ENCODE results near the gene RALGAPA2.

Gene RALGAPA2

GRCh38 chr20:20423117-20423516 lies 289.3 kb downstream of the RALGAPA2 start:
- no peak for DNase-seq

DNA sequence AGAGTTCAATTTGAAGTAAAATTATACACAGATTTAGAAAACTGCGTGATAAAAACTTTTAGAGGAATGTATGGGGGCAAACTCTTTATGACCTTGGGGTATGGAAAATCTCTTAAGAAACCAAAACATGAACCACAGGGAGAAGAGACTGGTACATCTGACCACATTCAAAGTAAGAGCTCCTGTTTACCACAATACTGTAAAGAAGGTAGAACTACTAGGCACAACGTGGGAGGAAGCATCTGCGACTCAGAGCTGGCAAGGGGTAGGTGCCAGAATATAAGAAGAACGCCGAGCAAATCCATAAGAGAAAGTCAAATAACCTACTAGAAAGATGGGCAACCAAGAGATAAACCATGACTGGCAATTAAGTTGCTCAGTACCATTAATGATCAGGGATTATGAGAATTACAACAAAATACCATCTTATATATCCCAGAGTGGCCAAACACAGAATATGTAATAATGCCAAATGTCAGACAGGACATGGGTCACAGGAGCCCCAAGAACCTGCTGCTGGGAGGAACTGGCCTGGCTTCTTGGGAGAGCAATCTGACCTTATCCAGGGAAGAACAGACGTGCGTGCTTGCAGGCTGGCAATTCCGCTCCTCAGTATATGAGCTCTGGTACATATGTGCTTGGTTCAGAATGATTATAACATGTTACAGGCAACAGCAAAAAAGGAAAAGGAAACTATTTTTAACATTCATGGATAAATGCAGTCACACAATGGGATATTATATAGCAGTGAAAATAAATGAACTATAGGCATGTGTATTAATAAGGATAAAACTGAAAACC lies 294.4 kb downstream of the RALGAPA2 start:
- DNase-seq = no peak

DNA sequence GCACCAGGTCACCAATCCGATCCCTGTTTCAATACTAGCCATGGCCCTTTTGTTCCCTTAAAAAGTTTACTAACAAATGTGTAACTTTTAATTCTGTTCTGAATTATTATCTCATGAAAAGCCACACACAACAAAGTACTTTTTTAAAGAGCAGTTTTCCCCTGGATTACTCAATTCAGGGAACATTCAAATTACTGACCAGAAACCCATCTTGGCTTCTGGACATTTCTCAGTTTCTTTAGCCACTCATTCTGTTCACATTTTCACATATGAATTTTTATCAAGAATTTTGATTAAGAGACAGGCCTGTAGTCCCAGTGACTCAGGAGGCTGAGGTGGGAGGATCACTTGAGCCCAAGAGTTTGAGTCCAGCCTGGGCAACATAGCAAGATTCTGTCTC lies 297.1 kb downstream of the RALGAPA2 start:
- DNase-seq = no peak

- DNase-seq = no peak
Measured at GRCh38 chr20:20414640-20415220, 297.7 kb downstream of the RALGAPA2 start.

GRCh38 chr20:20413810-20414281 lies 298.6 kb downstream of the RALGAPA2 start:
- no peak for DNase-seq

DNA sequence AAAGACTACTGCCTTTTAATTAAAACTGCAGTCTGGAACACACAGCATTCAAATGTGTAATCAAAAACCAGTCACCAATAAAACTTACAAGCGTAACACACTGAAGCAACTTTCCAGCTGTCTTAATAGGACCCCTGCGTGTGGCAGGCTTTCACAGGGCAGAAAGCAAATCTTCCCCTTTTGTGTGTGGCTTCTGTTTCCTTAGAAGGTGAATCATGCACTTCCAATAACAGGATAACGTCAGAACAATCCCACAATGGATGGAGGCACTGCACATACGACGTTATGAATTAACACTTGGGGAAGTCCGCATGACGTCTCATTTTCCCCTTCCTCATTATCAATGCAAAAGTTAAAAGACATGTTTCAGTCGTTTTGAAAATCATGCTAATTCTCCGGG lies 299.7 kb downstream of the RALGAPA2 start:
- peak; percentile 21 for DNase-seq

DNA sequence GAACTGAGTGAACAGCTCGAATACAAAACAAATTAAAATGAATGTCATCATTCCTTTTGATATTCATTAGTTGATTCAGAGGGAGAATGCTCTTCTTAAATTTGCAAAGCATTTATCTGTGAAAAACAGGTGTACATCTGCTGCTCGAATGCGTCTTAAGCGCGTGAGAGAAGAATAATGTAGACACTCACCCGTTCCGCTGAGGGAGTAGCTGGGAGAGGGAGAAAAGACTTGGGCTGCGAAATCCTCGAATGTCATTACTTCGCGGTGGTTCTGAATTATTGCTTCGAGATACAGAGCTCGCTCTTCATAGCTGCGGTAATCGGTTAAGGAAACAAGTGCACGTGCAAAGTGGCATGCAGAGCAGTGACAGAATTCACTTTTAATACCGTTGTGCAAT lies 300.6 kb downstream of the RALGAPA2 start:
- no peak for DNase-seq

- no peak for DNase-seq
Measured at GRCh38 chr20:20411402-20411801, 301.0 kb downstream of the RALGAPA2 start.

- DNase-seq = no peak
Measured at GRCh38 chr20:20410678-20411077, 301.8 kb downstream of the RALGAPA2 start.

GRCh38 chr20:20409331-20409730 lies 303.1 kb downstream of the RALGAPA2 start:
- no peak for DNase-seq

GRCh38 chr20:20407891-20408805 lies 304.3 kb downstream of the RALGAPA2 start:
- peak; percentile 6 for DNase-seq

- DNase-seq = no peak
Measured at GRCh38 chr20:20406306-20406705, 306.1 kb downstream of the RALGAPA2 start.

GRCh38 chr20:20405623-20406022 lies 306.8 kb downstream of the RALGAPA2 start:
- DNase-seq = no peak

DNA sequence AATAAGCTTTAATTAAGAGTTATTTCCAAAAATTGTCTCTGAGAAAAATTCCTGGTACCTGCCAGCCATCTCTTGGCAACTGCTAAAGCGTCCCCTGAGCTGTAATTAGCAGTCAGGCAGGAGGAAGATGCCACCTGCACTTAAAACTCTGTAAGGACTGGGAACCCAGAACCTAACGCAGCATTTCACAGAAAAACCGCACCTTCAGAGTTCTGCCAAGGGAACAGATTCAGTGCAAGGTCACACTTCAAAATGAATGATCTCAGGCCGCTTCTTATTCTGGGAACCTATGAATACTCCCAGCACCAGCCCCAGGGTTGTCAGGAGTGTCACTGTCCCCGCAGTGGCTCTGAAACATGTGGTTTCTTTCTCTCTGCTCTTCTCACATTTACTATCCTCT lies 307.8 kb downstream of the RALGAPA2 start:
- no peak for DNase-seq

- DNase-seq = no peak
Measured at GRCh38 chr20:20401991-20402390, 310.5 kb downstream of the RALGAPA2 start.

DNA sequence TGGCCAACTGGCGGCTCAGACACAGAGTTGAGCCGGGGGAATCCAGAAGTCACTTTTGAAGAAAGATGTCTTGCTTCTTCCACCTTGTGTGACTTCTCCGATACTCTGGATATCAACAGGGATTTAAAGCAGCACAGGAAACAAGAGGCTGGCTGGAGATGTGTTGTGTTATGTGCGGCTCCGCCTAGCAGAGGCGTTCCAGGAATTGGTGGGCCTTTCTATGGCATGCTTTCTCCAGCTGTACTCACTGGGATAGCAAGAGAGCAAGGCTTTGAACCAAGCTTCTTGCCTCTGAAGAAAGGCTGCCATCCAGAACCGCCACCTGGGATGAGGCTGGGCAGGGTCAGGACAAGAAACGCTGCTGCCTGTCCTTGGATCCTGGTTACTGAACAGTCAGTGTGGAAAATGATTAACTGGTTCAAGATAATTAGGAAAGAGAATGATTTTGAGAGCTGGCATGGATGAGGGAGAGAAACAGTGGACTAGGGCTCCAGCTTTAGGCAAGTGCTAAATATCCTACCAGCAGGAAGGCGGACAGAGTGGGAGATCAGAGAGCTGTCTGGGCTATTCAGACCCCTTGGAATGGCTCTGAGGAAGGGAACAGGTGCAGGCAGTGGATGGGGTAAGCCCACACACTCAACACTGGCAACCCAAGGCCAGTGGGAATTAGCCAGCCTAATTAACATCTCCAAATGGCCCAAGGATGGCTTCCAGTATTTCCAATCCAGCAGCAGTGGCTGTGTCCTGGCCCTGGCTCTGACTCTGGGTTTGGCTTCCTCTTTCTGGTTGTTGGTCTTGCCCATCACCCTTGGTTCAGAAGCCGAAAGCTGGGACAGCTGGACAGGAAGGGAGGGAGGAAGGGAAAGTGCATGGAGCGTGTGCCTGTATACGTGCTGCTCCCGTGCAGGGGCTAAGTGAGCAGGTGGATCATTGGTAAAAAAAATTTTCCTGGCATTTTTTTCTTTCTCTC lies 312.6 kb downstream of the RALGAPA2 start:
- DNase-seq = no peak

- DNase-seq = no peak
Measured at GRCh38 chr20:20398123-20398522, 314.3 kb downstream of the RALGAPA2 start.

- DNase-seq = no peak
Measured at GRCh38 chr20:20396794-20397193, 315.6 kb downstream of the RALGAPA2 start.

GRCh38 chr20:20395903-20396568 lies 316.4 kb downstream of the RALGAPA2 start:
- DNase-seq = no peak

DNA sequence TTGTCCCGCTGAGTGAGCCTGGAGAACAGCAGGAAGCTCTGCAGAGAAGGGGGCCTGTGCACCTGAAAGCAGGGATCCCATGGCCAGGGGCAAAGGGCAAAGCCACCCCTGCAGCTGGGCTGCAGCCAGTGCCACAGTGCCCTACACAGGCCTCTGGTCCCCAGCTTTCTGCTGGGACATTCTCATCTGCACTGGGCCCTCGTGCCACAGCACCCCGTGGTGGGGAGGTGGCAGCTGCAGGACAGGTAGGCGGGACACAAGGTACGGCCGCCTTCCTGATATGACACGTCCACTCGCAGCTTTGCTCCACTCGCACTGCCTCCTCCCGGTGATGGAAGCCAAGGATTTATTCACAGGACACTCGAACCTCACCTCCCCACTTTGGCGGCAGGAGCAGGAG lies 317.4 kb downstream of the RALGAPA2 start:
- no peak for DNase-seq
